MM.1S (cell line): ENCODE results near the gene LY6G6C.

Experiments
- DNase-seq: peaks from one replicate; pipeline ENCODE4 v3.0.0-alpha.2; 2015
- H2AFZ ChIP-seq: fragments of 300-600 bp; sonication (generic); 2 replicates; pipeline ENCODE4 v1.6.0; 2016; ENCODE audit warnings: antibody characterized with exemption, low read length
- H3F3A ChIP-seq: fragments of 300-600 bp; sonication (generic); 2 replicates; pipeline ENCODE4 v1.6.1; 2016; ENCODE audit warnings: mild to moderate bottlenecking, antibody characterized with exemption, low read length, moderate library complexity, mixed read lengths; ENCODE audit not compliant: insufficient read depth
- H3K27ac ChIP-seq: fragments of 300-600 bp; sonication (generic); 2 replicates; pipeline ENCODE4 v1.5.1; 2016; ENCODE audit warnings: mild to moderate bottlenecking, low read length
- H3K27me3 ChIP-seq: fragments of 300-600 bp; sonication (generic); replicated peaks from 2 replicates; pipeline ENCODE4 v1.6.0; 2016; ENCODE audit warnings: low read length; ENCODE audit not compliant: insufficient read depth
- H3K36me3 ChIP-seq: fragments of 300-600 bp; sonication (generic); replicated peaks from 2 replicates; pipeline ENCODE4 v1.6.1; 2016; ENCODE audit warnings: mild to moderate bottlenecking, low read length, mixed read lengths; ENCODE audit not compliant: insufficient read depth
- H3K4me1 ChIP-seq: fragments of 300-600 bp; sonication (generic); 2 replicates; pipeline ENCODE4 v1.6.1; 2016; ENCODE audit warnings: low read length, mixed read lengths
- H3K4me2 ChIP-seq: fragments of 300-600 bp; sonication (generic); 2 replicates; pipeline ENCODE4 v1.6.0; 2016; ENCODE audit warnings: low read depth, low read length
- H3K4me3 ChIP-seq: fragments of 300-600 bp; sonication (generic); 2 replicates; pipeline ENCODE4 v1.5.1; 2016; ENCODE audit warnings: low read length, mixed read lengths
- H3K79me2 ChIP-seq: fragments of 300-600 bp; sonication (generic); 2 replicates; pipeline ENCODE4 v1.6.1; 2016; ENCODE audit warnings: mixed run types, low read length, mixed read lengths
- H3K9ac ChIP-seq: fragments of 300-600 bp; sonication (generic); 2 replicates; pipeline ENCODE4 v1.6.1; 2016; ENCODE audit warnings: low read length, mixed read lengths
- H3K9me2 ChIP-seq: fragments of 300-600 bp; sonication (generic); replicated peaks from 2 replicates; pipeline ENCODE4 v1.6.1; 2016; ENCODE audit warnings: mild to moderate bottlenecking, low read length, mixed read lengths; ENCODE audit not compliant: insufficient read depth
- H3K9me3 ChIP-seq: fragments of 300-600 bp; sonication (generic); replicated peaks from 2 replicates; pipeline ENCODE4 v1.6.1; 2016; ENCODE audit warnings: mild to moderate bottlenecking, low read length, mixed read lengths; ENCODE audit not compliant: insufficient read depth
- H4K20me1 ChIP-seq: fragments of 300-600 bp; sonication (generic); 2 replicates; pipeline ENCODE4 v1.6.1; 2016; ENCODE audit warnings: mild to moderate bottlenecking, low read length, moderate library complexity, mixed read lengths; ENCODE audit not compliant: insufficient read depth
- EZH2 ChIP-seq: fragments of 300-600 bp; sonication (generic); optimal IDR thresholded peaks from 2 replicates; pipeline ENCODE3; 2017; ENCODE audit warnings: low read depth, mild to moderate bottlenecking, antibody characterized with exemption, low read length, mixed read lengths
- EZH2phosphoT487 ChIP-seq: fragments of 300-600 bp; sonication (generic); IDR thresholded peaks from 2 replicates; pipeline ENCODE4 v1.6.1; 2018; ENCODE audit warnings: antibody characterized with exemption, low read length
- TF ChIP-seq, protein P1 (sequence below): fragments of 300-600 bp; sonication (generic); IDR thresholded peaks from 2 replicates; pipeline ENCODE4 v1.5.1; 2016; ENCODE audit warnings: antibody characterized with exemption, low read length, mixed read lengths

The LY6G6C gene

DNA sequence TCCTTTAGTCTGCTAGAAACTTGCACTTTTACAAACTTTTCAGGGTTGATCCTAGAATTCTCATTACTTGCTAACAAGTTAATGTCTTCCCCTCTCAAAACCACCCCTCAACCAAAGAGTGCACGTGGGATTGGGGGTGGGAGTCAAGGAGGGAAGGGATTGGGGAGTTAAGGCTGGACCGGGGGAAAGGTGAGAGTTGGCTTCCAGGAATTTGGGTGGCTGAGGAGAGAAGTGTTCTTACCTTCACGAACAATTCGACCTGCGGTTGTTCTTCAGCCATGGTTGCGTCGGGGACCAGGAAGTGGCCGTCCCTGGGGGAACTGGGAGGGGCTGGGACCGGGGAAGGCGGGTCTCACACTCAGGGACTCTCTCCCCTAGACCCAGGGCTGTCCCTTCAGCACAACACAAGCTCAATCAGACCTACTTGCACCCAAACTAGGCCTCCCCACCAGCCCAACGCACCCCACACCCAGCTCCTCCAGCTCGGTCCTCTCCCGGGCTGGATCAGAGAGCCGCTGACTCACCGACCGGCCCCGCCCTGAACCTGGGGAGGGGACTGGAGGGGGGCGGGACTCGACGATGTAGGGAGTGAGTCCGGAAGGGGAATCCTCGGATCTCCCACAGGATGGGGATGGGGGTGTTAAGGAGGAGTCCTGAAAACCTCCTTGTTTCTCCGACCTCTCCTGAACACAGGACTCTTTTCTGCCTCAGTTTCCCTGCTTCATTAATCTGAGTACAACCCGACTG, 14.6 kb upstream of the LY6G6C start, which contains the start of gene CLIC1:
TSS of gene CLIC1 (minus strand) at position 510 of the 747 bp plus-strand sequence. CDS start at position 280, 230 bp downstream.
- peaks cover 66% of the 10 kb centered on the region for H3F3A ChIP-seq
- peak within 1 kb of the TSS; percentile 9; the same call in 1 of the 2 replicates for H2AFZ ChIP-seq

DNA sequence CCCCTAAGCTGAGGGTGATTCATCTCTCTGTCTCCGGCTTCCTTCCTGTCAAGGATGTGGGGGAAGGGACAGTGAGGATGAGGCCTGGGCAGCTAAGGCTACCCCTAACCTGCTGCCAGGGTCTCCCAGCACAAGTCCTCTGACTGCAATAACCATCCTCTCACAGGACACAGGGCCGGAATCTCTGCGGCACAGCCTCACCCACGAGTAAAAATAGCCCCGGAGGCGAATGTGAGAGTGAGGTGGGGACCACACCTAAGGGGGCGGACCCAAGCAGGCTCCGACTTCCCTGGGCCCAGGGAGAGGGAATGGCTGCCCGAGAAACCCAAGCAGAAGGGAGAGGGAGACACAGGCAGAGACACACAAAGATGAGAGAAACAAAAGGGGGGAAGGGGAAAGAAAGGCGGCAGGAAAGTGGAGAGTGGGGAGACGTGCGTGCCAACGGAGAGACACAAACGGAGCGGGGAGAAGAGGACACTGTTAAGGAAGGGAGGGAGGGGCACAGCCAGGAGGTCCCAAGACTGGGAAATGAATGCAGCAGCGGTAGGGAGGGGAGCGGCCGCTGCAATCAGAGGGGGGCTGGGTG, 13.4 kb upstream of the LY6G6C start:
- peak overlapping the region; percentile 91 for H3K9ac ChIP-seq
- no peak for TF ChIP-seq EZH2phosphoT487
- TF ChIP-seq EZH2, result no peak
- TF ChIP-seq, protein P1, sequence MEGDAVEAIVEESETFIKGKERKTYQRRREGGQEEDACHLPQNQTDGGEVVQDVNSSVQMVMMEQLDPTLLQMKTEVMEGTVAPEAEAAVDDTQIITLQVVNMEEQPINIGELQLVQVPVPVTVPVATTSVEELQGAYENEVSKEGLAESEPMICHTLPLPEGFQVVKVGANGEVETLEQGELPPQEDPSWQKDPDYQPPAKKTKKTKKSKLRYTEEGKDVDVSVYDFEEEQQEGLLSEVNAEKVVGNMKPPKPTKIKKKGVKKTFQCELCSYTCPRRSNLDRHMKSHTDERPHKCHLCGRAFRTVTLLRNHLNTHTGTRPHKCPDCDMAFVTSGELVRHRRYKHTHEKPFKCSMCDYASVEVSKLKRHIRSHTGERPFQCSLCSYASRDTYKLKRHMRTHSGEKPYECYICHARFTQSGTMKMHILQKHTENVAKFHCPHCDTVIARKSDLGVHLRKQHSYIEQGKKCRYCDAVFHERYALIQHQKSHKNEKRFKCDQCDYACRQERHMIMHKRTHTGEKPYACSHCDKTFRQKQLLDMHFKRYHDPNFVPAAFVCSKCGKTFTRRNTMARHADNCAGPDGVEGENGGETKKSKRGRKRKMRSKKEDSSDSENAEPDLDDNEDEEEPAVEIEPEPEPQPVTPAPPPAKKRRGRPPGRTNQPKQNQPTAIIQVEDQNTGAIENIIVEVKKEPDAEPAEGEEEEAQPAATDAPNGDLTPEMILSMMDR, result no peak
- peak; percentile 63 for DNase-seq
- H3K4me1 ChIP-seq, result peaks cover 36% of the 10 kb centered on the region
- no peaks in the 10 kb centered on the region for H4K20me1 ChIP-seq
- H3K27me3 ChIP-seq, result no peaks in the 10 kb centered on the region
- peak overlapping the region; percentile 99 for H3K4me2 ChIP-seq
- peaks cover 77% of the 10 kb centered on the region for H3F3A ChIP-seq
- no peaks in the 10 kb centered on the region for H3K9me3 ChIP-seq
- peak overlapping the region; percentile 84 for H3K4me3 ChIP-seq
- no peak overlapping the region for H2AFZ ChIP-seq
- no peaks in the 10 kb centered on the region for H3K9me2 ChIP-seq
- peaks cover 10% of the 10 kb centered on the region for H3K36me3 ChIP-seq
- peaks cover 48% of the 10 kb centered on the region for H3K79me2 ChIP-seq
- peak overlapping the region; percentile 98 for H3K27ac ChIP-seq

More for the DNA sequence above, 14.6 kb upstream of the LY6G6C start, which contains the start of gene CLIC1:
- Histone ChIP-seq H3K27ac (peak within 1 kb of the TSS; percentile 98), H3K79me2 (peaks cover 54% of the 10 kb centered on the region), H3K4me1 (peaks cover 36% of the 10 kb centered on the region), H3K4me2 (peak within 1 kb of the TSS; percentile 99), H3K27me3 (no peaks in the 10 kb centered on the region), H3K9ac (peak within 1 kb of the TSS; percentile 91), H3K9me3 (no peaks in the 10 kb centered on the region), H3K4me3 (peak within 1 kb of the TSS; percentile 84), H3K36me3 (peaks cover 10% of the 10 kb centered on the region), H3K9me2 (no peaks in the 10 kb centered on the region), H4K20me1 (no peaks in the 10 kb centered on the region)
- peak; percentile 67 for DNase-seq
- TF ChIP-seq EZH2phosphoT487 (no peak), EZH2 (no peak)
- TF ChIP-seq, protein P1, result no peak

DNA sequence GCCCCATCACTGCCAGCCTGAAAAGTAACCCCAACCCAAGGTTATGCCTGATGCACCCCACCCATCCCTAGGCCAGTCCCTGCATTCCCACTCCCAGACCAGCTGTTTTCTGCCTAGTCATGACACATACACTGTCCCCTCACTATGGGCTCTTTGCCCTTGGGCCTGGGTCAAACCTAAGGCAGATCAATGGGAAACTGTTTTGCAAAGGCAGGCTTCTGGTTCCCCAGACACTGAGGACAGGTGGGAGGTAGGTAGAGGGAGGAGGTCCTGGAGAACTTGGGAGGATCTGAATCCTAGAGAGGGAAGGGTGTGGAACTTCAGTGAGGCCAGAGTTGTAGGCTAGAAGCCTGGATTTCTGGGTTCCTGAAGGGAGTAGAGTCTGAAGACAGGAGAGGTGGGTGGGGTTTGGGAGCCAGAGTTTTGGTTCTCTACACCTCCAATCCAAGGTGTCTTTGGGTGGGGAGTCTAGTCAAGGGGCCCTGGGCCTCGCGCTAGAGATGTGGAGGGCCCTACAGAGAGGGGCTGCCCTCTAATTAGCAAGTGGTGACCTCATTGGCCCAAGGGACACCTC, 12.8 kb upstream of the LY6G6C start:
- H4K20me1 ChIP-seq, result no peaks in the 10 kb centered on the region
- peaks cover 77% of the 10 kb centered on the region for H3F3A ChIP-seq
- peak overlapping the region; percentile 99 for H3K4me2 ChIP-seq
- peaks cover 36% of the 10 kb centered on the region for H3K4me1 ChIP-seq
- peak overlapping the region; percentile 91 for H3K9ac ChIP-seq
- H3K79me2 ChIP-seq, result peaks cover 48% of the 10 kb centered on the region
- DNase-seq, result no peak
- H2AFZ ChIP-seq, result no peak overlapping the region
- H3K27me3 ChIP-seq, result no peaks in the 10 kb centered on the region
- no peaks in the 10 kb centered on the region for H3K9me3 ChIP-seq
- H3K36me3 ChIP-seq, result peaks cover 10% of the 10 kb centered on the region
- H3K27ac ChIP-seq, result peak overlapping the region; percentile 98
- TF ChIP-seq, protein P1, result no peak
- no peak for TF ChIP-seq EZH2
- TF ChIP-seq EZH2phosphoT487, result no peak
- no peaks in the 10 kb centered on the region for H3K9me2 ChIP-seq
- H3K4me3 ChIP-seq, result peak overlapping the region; percentile 84
